GM12872 (cell line): ENCODE results near the gene SNRNP200.

Experiments used
- CTCF ChIP-seq: IDR thresholded peaks from 3 replicates; pipeline ENCODE4 v1.5.1; 2011; ENCODE audit warnings: low read depth, mild to moderate bottlenecking, low read length, moderate library complexity; ENCODE audit not compliant: insufficient read depth

Gene SNRNP200

GRCh38 chr2:96344011-96344410 lies 38.7 kb upstream of the SNRNP200 start:
- TF ChIP-seq CTCF: no peak

GRCh38 chr2:96342085-96342484 lies 36.7 kb upstream of the SNRNP200 start:
- TF ChIP-seq CTCF: no peak

GRCh38 chr2:96341641-96342040 lies 36.3 kb upstream of the SNRNP200 start:
- no peak for TF ChIP-seq CTCF

GRCh38 chr2:96340493-96341414 lies 35.4 kb upstream of the SNRNP200 start:
- TF ChIP-seq CTCF: no peak

- no peak for TF ChIP-seq CTCF
Measured at GRCh38 chr2:96336873-96337272, 31.5 kb upstream of the SNRNP200 start.

- no peak for TF ChIP-seq CTCF
Measured at GRCh38 chr2:96336104-96336775, 30.9 kb upstream of the SNRNP200 start.

- TF ChIP-seq CTCF: no peak
Measured at GRCh38 chr2:96333708-96334107, 28.4 kb upstream of the SNRNP200 start.
